SJSA1 (cell line): ENCODE data around the gene NXNL1. TPM values are rescaled to one million over a fixed set of nuclear protein-coding genes. Genes with fewer than 3 reads are reported as not detected.

Source experiments
- DNase-seq, 2 experiments: peaks; one replicate each; pipeline ENCODE4 v3.0.0-alpha.2; 2015 to 2020; ENCODE audit warnings: low spot score in 2 of 2, low read depth in 1 of 2
- H3K27ac ChIP-seq: fragments of 250-450 bp; sonication (Bioruptor Pico); 2 replicates; pipeline ENCODE4 v1.5.1; 2020; ENCODE audit warnings: mild to moderate bottlenecking, moderate library complexity
- H3K27me3 ChIP-seq: fragments of 250-450 bp; sonication (Bioruptor Pico); replicated peaks from 2 replicates; pipeline ENCODE4 v1.5.1; 2020; ENCODE audit warnings: mild to moderate bottlenecking, moderate library complexity
- H3K36me3 ChIP-seq: fragments of 250-450 bp; sonication (Bioruptor Pico); 2 replicates; pipeline ENCODE4 v1.5.1; 2020; ENCODE audit warnings: mild to moderate bottlenecking
- H3K4me1 ChIP-seq: fragments of 250-450 bp; sonication (Bioruptor Pico); replicated peaks from 2 replicates; pipeline ENCODE4 v1.6.1; 2021; ENCODE audit warnings: mild to moderate bottlenecking
- H3K4me3 ChIP-seq: fragments of 250-450 bp; sonication (Bioruptor Pico); 2 replicates; pipeline ENCODE4 v1.5.1; 2020; ENCODE audit warnings: mild to moderate bottlenecking
- H3K9me3 ChIP-seq: fragments of 250-450 bp; sonication (Bioruptor Pico); replicated peaks from 2 replicates; pipeline ENCODE4 v1.5.1; 2020; ENCODE audit warnings: mild to moderate bottlenecking
- total RNA-seq: library from RNA; depleted of rRNA; stranded (reverse); fragments of >200 nt; shearing (Covaris generic); gene quantifications from 2 replicates; pipeline ENCODE4 v1.2.3, GENCODE V29; 2014

NXNL1 gene
- total RNA-seq, 1 experiment from 2014 or later: not detected

- H3K27ac ChIP-seq: no peak overlapping the region
- H3K9me3 ChIP-seq: no peaks in the 10 kb centered on the region
- DNase-seq: no peak
- H3K27me3 ChIP-seq: no peaks in the 10 kb centered on the region
- no peaks in the 10 kb centered on the region for H3K36me3 ChIP-seq
- H3K4me1 ChIP-seq: no peaks in the 10 kb centered on the region
- H3K4me3 ChIP-seq: no peak overlapping the region
Measured at GRCh38 chr19:17435218-17435617, 25.5 kb downstream of the NXNL1 start.

GRCh38 chr19:17431417-17431816 lies 29.3 kb downstream of the NXNL1 start:
- H3K9me3 ChIP-seq: no peaks in the 10 kb centered on the region

GRCh38 chr19:17429641-17430113 lies 31.0 kb downstream of the NXNL1 start:
- no peaks in the 10 kb centered on the region for H3K9me3 ChIP-seq
- H3K27me3 ChIP-seq: no peaks in the 10 kb centered on the region
- no peak overlapping the region for H3K4me3 ChIP-seq
- DNase-seq: no peak
- H3K27ac ChIP-seq: no peak overlapping the region
- no peaks in the 10 kb centered on the region for H3K4me1 ChIP-seq
- no peaks in the 10 kb centered on the region for H3K36me3 ChIP-seq

More at GRCh38 chr19:17431417-17431816, 29.3 kb downstream of the NXNL1 start:
- no peak for DNase-seq
- Histone ChIP-seq H3K27ac (no peak overlapping the region), H3K27me3 (no peaks in the 10 kb centered on the region), H3K4me1 (no peaks in the 10 kb centered on the region), H3K36me3 (no peaks in the 10 kb centered on the region), H3K4me3 (no peak overlapping the region)

- Histone ChIP-seq H3K27ac (no peak overlapping the region), H3K4me1 (peaks cover 5% of the 10 kb centered on the region; the same call in 1 of the 2 replicates), H3K36me3 (peaks cover 7% of the 10 kb centered on the region; the same call in 1 of the 2 replicates), H3K4me3 (no peak overlapping the region), H3K9me3 (no peaks in the 10 kb centered on the region), H3K27me3 (no peaks in the 10 kb centered on the region)
- no peak for DNase-seq
Measured at GRCh38 chr19:17424743-17425365, 35.9 kb downstream of the NXNL1 start.

- Histone ChIP-seq H3K27ac (no peak overlapping the region), H3K36me3 (peaks cover 7% of the 10 kb centered on the region; the same call in 1 of the 2 replicates), H3K4me3 (no peak overlapping the region), H3K4me1 (peaks cover 11% of the 10 kb centered on the region), H3K27me3 (no peaks in the 10 kb centered on the region), H3K9me3 (no peaks in the 10 kb centered on the region)
- no peak for DNase-seq
Measured at GRCh38 chr19:17423429-17424208, 37.1 kb downstream of the NXNL1 start.

- H3K9me3 ChIP-seq: no peaks in the 10 kb centered on the region
Measured at GRCh38 chr19:17421942-17422341, 38.8 kb downstream of the NXNL1 start.

GRCh38 chr19:17420475-17420924 lies 40.2 kb downstream of the NXNL1 start:
- Histone ChIP-seq H3K4me3 (peak overlapping the region; percentile 59), H3K4me1 (peaks cover 11% of the 10 kb centered on the region), H3K27ac (no peak overlapping the region), H3K9me3 (no peaks in the 10 kb centered on the region), H3K27me3 (no peaks in the 10 kb centered on the region), H3K36me3 (peaks cover 7% of the 10 kb centered on the region; the same call in 1 of the 2 replicates)
- peak; percentile 45 to 59 for DNase-seq

More at GRCh38 chr19:17421942-17422341, 38.8 kb downstream of the NXNL1 start:
- H3K27me3 ChIP-seq: no peaks in the 10 kb centered on the region
- peaks cover 7% of the 10 kb centered on the region; the same call in 1 of the 2 replicates for H3K36me3 ChIP-seq
- no peak overlapping the region for H3K27ac ChIP-seq
- no peak overlapping the region for H3K4me3 ChIP-seq
- H3K4me1 ChIP-seq: peaks cover 11% of the 10 kb centered on the region
- no peak for DNase-seq

- peaks cover 11% of the 10 kb centered on the region for H3K4me1 ChIP-seq
- peaks cover 7% of the 10 kb centered on the region; the same call in 1 of the 2 replicates for H3K36me3 ChIP-seq
- DNase-seq: peak; percentile 98
- peak within 1 kb of the TSS; percentile 32 for H3K27ac ChIP-seq
- peak within 1 kb of the TSS; percentile 59 for H3K4me3 ChIP-seq
- H3K9me3 ChIP-seq: no peaks in the 10 kb centered on the region
- no peaks in the 10 kb centered on the region for H3K27me3 ChIP-seq
Measured at GRCh38 chr19:17419621-17420474, 40.9 kb downstream of the NXNL1 start, which contains the start of gene MVB12A. Gene MVB12A (plus strand): TSS chr19:17420047. CDS start chr19:17420136, 89 bp downstream.

GRCh38 chr19:17419154-17419620 lies 41.5 kb downstream of the NXNL1 start:
- Histone ChIP-seq H3K36me3 (peaks cover 7% of the 10 kb centered on the region; the same call in 1 of the 2 replicates), H3K4me3 (peak overlapping the region; percentile 59), H3K4me1 (peaks cover 11% of the 10 kb centered on the region), H3K27ac (peak overlapping the region; percentile 32), H3K9me3 (no peaks in the 10 kb centered on the region), H3K27me3 (no peaks in the 10 kb centered on the region)
- DNase-seq: no peak

- Histone ChIP-seq H3K36me3 (peaks cover 5% of the 10 kb centered on the region; the same call in 1 of the 2 replicates), H3K9me3 (no peaks in the 10 kb centered on the region), H3K4me1 (peaks cover 11% of the 10 kb centered on the region), H3K27ac (no peak overlapping the region), H3K4me3 (no peak overlapping the region), H3K27me3 (no peaks in the 10 kb centered on the region)
- DNase-seq: no peak
Measured at GRCh38 chr19:17418710-17419109, 42.0 kb downstream of the NXNL1 start.

- Histone ChIP-seq H3K4me1 (peaks cover 19% of the 10 kb centered on the region), H3K27ac (no peak overlapping the region), H3K9me3 (no peaks in the 10 kb centered on the region), H3K4me3 (no peak overlapping the region), H3K36me3 (no peaks in the 10 kb centered on the region), H3K27me3 (no peaks in the 10 kb centered on the region)
- DNase-seq: no peak
Measured at GRCh38 chr19:17415121-17415520, 45.6 kb downstream of the NXNL1 start.

GRCh38 chr19:17414097-17414496 lies 46.6 kb downstream of the NXNL1 start:
- Histone ChIP-seq H3K4me3 (no peak overlapping the region), H3K4me1 (peaks cover 15% of the 10 kb centered on the region), H3K9me3 (no peaks in the 10 kb centered on the region), H3K27me3 (no peaks in the 10 kb centered on the region), H3K36me3 (no peaks in the 10 kb centered on the region), H3K27ac (no peak overlapping the region)
- DNase-seq: no peak

GRCh38 chr19:17411801-17412200 lies 48.9 kb downstream of the NXNL1 start:
- DNase-seq: no peak
- Histone ChIP-seq H3K36me3 (no peaks in the 10 kb centered on the region), H3K4me1 (peaks cover 16% of the 10 kb centered on the region), H3K9me3 (no peaks in the 10 kb centered on the region), H3K27me3 (no peaks in the 10 kb centered on the region), H3K27ac (no peak overlapping the region), H3K4me3 (no peak overlapping the region)
